GM18870 (cell line): ENCODE data around the gene ABLIM2.

ENCODE experiments used
- ATAC-seq: cut with Tn5 transposase; IDR thresholded peaks from one replicate; pipeline ENCODE4 v1.9.1; 2021; ENCODE audit warnings: moderate library complexity; ENCODE audit not compliant: unreplicated experiment

The ABLIM2 gene

DNA sequence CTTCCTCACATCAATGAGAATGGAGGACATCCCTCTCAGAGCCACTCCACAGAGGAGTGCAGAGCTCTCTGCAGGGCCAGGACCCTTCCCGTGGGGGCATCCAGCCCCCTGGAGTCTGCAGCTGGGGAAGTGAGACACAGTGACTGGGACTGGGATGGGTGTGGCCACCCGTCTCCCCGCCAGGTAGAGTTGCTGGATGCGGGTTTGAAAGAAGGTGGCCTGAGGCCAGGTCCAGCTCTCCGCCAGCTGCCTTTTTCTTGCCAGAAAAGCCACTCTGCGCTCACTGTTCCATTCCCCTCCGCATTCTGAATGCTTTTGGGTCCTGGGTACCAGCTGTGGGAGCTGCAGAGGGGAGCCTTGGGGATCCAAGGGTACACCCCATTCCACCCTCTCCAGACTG, 82.6 kb downstream of the ABLIM2 start:
- no peak for ATAC-seq

DNA sequence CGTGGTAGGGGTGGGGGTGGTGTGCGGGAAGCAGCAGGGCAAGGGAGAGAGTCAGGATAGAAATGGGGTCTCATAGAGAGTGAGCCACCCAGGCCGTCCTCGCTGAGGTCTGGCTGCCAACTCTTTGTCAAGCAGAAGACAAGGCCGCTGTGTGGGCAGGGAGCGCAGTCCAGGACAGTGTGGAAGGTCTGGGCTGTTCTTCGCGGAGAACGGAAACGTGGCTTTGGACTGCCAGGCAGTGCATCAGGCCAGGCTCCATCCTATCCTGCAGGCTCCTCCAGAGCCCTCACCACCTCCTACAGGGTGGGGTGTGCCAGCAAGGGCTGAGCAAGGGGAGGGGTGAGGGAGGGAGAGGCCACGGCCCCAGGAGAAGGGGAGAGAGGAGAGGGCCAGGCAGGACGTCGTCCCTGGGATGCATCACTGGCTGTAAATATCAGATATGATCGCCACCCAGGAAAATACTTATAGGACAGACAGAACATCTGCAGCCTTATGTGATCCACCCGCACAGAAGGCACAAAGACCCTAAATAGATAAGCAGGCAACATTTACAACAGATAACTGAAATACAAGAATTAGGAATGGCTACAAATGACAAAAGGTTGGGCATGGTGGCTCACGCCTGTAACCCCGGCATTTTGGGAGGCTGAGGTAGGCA, 85.3 kb downstream of the ABLIM2 start:
- no peak for ATAC-seq

DNA sequence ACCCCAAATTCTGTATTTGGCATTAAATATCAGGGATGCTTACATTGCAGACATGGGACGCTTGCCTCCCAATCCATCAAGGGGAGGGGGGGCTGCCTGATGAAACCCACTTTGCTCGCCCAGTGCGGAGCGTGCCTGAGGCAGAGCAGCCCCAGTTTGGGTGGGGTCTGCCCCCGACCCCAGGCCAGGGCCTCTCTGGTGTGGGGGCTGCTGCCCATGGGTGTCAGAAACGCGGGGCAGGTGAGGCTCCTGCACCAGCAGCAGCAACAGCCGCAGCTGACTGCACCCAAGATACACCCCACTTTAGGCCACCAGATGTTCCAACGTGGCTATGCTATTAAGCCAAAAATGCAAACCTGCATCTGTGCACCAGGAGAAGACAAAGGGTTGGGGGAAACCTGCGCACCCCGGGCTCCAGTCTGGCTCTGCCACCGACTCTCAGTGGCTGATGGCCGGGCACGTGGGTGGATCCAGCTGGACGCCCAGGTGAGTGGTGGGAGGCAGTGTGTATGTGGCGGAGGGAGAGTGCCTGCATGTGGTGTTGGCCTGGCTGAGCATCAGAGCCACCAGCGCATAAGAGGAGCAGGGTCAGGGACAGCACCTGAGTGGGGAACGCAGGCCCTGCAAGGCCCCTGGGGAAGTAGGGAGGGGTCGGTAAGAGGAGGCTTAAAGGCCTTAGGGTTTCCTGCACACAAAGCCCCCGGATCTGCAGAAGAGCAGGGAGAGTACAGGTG, 86.2 kb downstream of the ABLIM2 start:
- ATAC-seq: no peak

DNA sequence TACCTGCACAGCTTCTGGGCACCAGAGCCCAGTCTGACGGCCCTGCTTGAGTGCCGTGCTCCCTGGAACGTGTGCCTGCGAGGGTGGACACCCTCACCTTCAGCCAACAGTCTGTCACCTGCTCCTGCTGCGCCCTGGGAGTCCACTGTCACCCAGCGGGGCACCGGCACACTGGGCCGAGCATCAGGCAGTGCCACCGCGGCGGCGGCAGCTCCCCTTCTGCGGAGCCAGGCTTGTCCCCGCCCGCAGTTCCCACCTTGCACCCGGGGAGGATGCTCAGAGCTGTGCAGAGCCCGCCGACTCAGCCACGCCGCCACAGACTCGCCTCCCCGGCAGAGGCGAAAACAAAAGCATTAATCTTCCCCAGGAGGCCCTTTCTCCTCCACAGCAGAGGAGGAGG, 86.8 kb downstream of the ABLIM2 start:
- no peak for ATAC-seq

DNA sequence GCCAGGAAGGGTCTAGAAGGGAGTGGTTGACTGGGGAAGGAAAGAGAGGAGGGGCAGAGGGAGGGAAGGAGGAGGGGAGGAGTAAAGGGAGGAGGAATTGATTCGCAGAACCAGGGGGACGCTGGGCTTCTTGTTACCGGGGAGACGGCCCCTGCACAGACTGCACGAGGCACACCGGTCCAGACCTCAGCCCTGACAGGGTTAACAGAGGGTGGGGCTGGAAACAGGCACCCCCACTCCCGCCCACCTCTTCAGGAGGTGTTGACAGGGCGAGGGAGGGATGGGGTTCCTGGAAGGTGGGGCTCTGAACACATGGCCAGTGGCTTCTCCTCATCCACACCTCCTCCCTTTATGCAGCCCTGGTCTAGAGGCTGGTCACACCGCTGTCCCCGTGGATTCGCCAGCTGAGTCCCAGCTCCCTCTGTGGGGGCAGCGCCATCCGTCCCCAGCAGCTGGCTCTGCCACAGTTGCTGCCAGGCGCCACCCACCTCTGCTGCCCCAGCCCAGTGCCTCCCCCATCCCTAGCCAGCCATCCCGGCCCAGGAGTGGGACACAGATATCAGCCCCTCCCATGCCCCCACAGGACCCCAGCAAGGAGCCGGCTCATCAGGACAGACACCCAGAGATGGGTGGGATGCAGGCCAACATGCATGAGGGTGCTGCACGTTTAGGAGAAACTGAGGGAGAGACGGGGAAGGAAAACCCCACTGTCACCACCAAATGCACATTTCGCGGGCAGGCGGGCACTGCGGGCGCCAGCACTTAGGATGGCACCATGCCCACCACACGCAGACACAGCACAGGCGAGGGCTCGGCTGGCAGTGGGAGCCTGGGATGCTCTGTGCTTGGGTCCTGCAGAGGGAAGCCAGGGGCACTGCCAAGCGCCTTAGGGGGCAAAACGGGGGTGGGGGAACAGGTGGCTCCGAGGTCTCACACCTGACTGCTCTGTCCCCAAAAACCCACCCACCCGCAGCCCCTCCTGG, 87.6 kb downstream of the ABLIM2 start:
- no peak for ATAC-seq

DNA sequence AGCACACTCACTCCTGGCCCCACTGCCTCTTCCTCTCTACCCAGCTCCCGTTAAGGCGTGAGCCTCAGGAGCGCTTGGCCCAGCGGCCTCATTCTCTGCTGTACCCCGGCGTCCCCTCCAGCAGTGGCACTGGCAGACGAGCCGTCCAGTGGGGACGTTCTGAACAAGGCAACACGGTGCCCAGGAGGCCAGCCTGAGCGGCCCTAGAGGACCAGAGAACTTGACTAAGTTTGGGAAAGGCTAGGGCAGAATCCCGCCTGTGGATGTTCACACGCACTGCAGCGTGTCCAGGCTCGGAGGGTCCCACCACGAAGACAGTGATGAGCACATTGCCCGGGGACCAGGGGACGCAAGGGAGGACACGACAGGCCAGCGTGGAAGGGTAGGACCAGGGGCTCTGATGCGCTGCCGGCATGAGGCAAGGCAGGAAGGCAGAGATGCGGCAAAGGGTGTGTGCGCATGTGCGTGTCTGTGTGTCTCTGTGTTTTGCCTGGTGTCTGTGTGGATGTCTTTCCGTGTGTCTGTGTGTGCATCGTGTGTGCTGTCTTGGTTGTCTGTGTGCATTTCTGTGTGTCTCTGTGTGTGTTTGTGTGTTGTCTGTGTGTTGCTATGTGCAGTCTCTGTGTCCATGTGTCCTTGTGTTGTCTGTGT, 89.4 kb downstream of the ABLIM2 start:
- no peak for ATAC-seq

DNA sequence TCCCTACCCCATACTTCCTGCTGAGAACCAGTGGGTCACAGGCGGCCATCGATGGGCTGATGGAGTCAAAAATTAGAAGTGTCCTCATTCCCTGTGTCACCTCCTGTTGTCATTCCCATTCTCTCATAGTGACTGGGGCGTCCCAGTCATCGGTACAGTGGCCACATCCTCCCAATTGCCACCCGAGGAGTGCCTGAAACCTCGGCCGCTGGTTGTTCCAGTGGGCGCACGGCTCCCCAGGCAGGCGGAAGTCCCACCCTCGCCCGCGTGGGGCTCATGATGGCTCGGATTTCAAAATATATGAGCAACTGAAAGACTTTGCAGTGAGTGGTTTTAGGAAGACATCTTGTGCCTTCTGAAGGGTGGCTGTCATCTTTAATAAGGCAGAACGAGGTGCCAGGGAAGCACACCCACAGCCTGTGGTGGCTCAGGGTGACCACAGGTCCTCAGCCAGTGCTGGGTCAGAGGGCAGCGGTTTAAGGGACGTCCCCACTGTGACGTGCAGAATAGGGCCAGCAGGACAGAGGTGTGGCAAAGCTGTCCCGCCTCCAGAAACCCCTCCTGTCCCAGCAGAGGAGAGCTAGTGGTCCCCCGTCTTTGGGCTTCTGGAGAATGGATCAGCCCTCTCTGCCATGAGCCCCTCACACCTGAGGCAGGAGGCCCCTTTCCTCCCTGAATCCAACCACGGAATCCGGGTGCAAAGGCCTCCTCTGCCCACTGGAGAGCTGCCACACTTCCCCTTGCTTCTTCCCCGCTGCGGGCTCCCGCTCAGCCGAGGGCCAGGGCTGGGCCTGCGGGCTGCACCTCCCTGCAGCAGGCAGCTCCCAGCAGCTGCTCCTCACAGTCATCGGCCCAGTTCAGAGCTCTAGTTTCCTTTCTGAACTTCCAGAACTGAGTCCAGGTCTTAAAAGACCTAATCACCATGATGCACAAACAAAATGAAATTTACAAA, 90.4 kb downstream of the ABLIM2 start:
- no peak for ATAC-seq

DNA sequence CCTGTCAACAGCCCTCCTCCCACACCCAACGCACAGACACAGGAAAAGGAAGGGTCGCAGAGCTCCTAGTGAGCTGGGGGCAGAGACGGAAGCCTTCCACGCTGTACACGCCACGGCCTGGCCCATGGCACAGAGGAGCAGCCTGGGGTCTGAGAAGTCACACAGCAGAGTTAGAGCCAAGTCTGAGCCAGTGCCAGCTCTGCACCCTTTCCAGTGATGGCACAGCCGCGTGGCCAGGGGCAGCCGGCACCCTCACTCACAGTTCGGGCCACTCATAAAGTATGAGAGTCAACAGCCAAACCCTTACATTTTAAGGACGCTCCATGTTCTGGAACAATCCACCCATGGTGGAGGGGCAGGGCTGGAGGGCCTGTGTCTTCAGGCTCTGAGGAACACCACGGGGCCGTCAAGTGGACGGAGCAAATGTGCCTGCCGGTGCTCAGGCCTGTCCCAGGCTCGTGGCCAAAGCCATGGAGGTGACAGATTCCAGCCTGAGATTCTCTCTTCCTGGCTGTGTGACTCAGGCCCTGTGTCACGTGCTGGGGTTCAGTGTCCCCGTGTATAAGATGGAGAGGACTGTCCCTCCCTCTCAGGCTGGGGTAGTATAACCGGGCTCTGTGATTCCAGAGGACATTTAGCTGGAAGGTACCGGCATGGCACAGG, 91.2 kb downstream of the ABLIM2 start:
- ATAC-seq: no peak

DNA sequence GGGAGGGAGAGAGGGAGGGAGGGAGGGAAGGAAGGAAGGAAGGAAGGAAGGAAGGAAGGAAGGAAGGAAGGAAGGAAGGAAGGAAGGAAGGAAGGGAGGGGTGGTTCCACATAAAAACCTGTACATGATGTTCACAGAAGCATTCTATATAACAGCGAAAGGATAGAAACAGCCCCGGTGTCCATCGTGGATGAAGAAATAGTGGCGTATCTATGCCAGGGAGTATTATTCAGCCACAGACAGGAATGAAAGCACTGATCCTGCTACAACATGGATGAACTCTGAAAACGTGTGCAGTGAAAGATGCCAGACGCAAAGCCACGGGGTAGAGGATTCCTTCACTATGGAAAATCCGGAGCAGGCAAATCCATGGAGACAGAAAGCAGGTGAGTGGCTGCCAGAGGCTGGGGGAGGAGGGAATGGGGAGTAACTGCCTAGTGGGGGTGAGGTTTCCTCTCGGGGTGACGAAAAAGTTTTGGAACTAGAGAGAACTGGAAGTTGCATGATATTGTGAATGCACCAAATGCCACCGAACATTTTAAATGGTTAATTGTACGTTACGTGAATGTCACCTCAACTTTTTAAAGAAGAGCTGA, 92.2 kb downstream of the ABLIM2 start:
- no peak for ATAC-seq

DNA sequence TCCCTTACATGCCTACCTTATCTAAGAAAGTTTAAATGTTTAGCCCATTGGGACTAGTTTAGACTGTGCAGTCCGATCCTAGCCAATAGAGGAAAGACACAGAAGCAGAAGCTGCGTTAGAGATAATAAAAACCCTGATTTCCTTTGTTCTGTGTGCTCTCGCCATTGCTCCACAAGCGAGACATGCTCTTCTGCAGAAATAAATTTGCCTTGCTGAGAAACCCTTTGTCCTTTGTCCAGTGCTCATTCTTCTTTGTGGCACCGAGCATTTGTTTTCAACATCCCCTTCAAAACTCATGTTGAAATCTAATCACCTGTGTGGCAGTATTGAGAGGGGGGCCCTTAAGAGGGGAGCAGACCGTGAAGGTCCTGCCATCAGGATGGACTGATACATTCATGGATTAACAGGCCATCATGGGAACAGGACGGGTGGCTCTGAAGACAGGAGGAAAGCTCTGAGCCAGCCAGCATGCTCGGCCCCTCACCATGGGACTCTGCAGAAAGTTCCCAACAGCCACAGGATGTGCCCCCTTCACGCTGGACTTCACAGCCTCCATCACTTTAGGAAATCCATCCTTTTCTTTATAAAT, 94.5 kb downstream of the ABLIM2 start:
- no peak for ATAC-seq

DNA sequence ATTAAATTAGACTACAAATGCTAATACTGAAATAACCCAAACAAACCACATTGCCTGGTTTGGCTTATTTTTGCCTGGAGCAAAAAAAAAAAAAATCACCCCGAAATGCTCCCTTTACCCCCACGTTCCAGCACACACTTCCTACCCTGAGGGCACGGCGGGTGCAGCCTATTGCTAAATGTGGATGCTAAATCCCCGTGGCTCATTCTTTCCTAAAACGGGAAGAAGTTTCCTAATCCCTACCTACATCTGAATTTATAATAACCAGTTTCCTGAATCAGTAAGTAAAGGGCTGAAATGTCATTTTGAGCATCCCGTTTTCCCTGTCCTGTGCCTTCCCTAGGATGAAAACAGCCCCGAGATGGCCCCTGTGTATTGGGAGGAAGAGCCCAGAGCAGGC, 97.0 kb downstream of the ABLIM2 start:
- ATAC-seq: no peak

DNA sequence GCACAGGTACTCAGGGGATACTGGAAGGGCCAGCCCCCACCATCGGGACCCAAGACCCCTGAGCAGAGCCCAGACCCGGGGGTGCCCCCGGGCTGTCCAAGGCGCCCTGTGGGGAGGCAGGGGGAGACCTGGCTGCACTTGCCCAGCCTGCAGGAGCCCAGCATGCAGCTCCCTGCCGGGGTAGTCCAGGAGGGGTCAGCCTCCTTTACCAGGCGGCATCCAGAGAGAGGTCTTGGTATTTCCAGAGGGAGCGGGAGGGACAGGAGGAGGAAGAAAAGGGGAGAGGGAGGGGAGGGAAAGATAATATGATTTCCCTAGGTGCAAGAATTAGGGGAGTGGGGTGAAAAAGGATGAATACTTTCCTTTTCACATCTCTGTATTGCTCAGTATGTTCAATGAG, 97.5 kb downstream of the ABLIM2 start:
- ATAC-seq: no peak

DNA sequence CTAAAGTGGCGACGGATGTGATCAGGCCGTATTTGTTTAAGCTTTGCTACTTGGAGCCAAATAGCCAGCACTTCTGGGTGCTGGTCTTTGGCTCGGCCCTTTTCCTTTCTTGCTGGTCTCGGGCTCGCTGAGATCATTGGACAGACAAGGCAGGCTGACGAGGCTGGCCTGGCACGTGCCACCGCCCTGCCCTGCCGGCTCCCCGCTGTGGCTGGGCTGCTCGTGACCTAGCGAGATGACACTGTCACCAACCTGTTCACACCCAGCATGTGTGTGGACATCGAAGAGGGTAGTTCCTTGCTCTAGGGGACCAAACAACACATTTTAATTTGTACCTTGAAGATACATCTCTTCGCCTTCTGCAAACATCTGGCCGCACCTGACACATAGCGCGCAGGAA, 98.0 kb downstream of the ABLIM2 start:
- no peak for ATAC-seq

DNA sequence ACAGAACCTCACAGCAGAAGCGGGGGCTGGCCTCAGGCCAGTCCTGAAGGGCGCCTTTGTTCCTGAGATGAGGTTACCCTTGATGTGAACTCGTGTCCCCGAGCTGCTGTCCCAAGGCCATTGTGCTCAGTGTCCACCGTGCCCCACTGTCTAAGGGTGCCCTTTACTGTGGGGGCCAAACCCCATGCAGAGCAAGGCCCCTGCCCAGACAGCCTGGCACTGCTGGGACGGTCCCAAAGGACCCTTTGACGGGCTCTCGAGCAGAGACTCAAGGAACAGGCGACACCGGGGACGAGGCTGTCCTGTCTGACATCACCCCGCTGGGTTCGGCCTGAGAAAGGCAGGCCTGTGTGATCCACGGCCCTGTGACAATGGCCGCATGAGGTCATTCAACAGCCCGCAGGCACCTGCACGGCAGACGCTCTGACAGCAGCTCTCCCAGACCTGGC, 100.6 kb downstream of the ABLIM2 start:
- ATAC-seq: no peak

DNA sequence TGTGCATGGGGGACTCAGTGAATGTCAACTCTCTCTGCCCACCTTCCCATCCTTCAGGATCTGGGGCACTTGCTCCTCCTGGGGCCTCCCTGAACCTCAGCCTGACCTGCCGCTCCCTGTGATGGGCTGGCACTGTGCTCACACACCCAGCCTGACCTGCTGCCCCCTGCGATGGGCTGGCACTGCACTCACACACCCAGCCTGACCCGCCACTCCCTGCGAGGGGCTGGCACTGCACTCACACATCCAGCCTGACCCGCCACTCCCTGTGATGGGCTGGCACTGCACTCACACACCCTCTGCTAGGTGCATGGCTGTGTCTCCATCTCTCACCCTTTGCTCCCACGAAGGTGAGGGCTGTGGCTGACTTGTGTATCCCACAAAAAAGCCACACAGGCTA, 103.4 kb downstream of the ABLIM2 start:
- no peak for ATAC-seq

DNA sequence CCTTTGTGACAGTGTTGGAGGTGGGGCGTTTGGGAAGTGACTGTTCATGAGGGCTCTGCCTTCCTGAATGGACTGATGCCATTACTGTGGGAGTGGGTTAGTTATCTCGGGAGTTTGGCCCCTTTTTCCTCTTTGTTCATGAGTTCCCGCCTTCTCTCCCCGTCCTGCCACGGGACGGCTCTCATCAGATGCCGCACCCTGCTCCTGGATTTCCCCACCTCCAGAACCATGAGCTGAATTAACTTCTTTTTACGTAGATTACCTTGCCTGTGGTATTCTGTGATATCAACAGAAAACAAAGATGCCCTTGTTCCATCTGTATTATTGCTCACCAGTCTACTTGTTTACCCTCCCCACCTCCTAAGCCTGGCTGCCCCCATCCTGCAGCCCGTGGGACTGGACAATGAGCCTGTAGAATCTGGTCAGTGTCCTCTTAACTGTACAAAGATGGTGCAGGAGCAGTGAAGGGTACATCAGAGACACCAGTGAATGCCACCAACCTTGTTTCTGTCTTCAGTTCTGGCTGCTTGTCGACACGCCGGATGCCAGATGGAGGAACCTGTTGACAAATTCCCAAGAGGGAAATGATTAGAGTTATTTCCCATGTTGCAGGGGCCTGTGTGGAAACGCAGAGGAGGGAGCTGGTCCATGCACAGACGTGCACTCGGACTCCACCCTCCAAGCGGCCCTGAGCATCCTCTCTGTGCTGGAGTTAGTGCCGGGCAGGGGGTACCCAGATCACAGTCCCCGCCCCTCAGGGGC, 104.7 kb downstream of the ABLIM2 start:
- no peak for ATAC-seq

DNA sequence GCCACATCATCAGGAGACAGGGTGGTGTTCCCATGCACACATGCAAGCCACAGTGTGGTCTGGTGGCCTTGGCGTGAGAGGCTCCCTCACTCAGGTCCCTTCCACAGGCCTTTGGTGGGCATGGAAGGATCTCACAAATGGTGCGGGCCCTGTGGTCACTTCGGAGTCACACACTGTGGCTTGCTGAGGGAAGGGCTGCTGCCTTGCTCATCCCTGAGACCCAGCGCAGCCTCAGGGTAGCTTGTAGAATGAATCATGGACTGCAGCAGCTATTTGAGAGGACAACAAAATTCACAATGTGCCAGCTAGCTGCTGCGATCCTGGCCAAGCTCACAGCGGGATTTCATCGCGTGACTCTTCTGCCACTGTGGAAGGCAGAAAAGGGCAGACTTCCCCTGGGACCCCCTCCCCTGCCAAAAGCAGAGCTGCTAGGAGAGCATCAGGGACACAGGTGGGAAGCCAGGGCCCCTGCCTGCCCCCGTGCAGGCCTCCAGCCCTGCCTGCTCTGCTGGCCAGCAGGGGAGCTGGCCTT, 106.4 kb downstream of the ABLIM2 start:
- ATAC-seq: no peak

DNA sequence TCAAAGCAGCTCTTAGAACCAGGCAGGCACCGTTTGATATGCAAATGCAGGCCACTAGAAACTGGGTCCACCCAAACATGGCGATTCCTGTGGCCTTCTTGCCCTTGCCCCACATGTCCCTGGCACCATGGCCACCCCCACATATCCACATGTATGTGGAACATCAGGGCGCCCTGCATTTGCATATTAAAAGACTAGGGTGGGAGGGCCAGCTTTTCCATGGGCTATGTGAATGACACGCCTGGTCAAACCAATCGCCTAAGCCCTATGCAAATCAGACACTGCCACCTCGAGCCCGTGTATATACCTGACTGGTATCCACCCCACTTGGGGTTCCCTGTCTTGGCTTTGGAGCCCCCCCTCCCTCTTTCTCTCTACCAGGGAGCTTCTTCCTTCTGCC, 107.0 kb downstream of the ABLIM2 start:
- ATAC-seq: no peak
